HUES48 (cell line): ENCODE results near the gene CLCNKB.

Experiments used
- H3K27ac ChIP-seq: one replicate; pipeline ENCODE4 v1.7.0; 2013; ENCODE audit warnings: low read depth, low read length, inconsistent platforms
- H3K27me3 ChIP-seq: 2 replicates; pipeline ENCODE4 v1.6.1; 2013; ENCODE audit warnings: mild to moderate bottlenecking, low read length; ENCODE audit not compliant: control insufficient read depth, insufficient read depth
- H3K36me3 ChIP-seq: 2 replicates; pipeline ENCODE4 v1.6.1; 2013; ENCODE audit warnings: low read length; ENCODE audit not compliant: control insufficient read depth, insufficient read depth
- H3K4me1 ChIP-seq: 2 replicates; pipeline ENCODE4 v1.6.1; 2013; ENCODE audit warnings: mild to moderate bottlenecking, low read length; ENCODE audit not compliant: control insufficient read depth, insufficient read depth
- H3K4me3 ChIP-seq: 2 replicates; pipeline ENCODE4 v1.5.1; 2013; ENCODE audit warnings: mild to moderate bottlenecking, low read depth, low read length
- H3K9ac ChIP-seq: 2 replicates; pipeline ENCODE4 v1.6.1; 2013; ENCODE audit warnings: mild to moderate bottlenecking, low read depth, low read length, moderate library complexity
- H3K9me3 ChIP-seq: 2 replicates; pipeline ENCODE4 v1.6.1; 2013; ENCODE audit warnings: low read length; ENCODE audit not compliant: control insufficient read depth, insufficient read depth

The CLCNKB gene

GRCh38 chr1:16080422-16081150 is 37.0 kb downstream of the CLCNKB start:
- Histone ChIP-seq H3K9ac (no peak overlapping the region), H3K4me1 (peaks cover 5% of the 10 kb centered on the region; the same call in 1 of the 2 replicates), H3K27ac (no peak overlapping the region), H3K9me3 (no peaks in the 10 kb centered on the region), H3K4me3 (no peak overlapping the region), H3K36me3 (no peaks in the 10 kb centered on the region), H3K27me3 (peaks cover 11% of the 10 kb centered on the region)

GRCh38 chr1:16081636-16082035 is 38.1 kb downstream of the CLCNKB start:
- no peaks in the 10 kb centered on the region for H3K9me3 ChIP-seq
- peaks cover under 1% of the 10 kb centered on the region; the same call in 1 of the 2 replicates for H3K27me3 ChIP-seq
- H3K36me3 ChIP-seq: no peaks in the 10 kb centered on the region
- H3K9ac ChIP-seq: no peak overlapping the region
- no peak overlapping the region for H3K27ac ChIP-seq
- peaks cover 5% of the 10 kb centered on the region; the same call in 1 of the 2 replicates for H3K4me1 ChIP-seq
- H3K4me3 ChIP-seq: no peak overlapping the region

- Histone ChIP-seq H3K4me3 (no peak overlapping the region), H3K27me3 (no peaks in the 10 kb centered on the region; the same call in 1 of the 2 replicates), H3K9ac (no peak overlapping the region), H3K9me3 (no peaks in the 10 kb centered on the region), H3K27ac (no peak overlapping the region), H3K36me3 (no peaks in the 10 kb centered on the region), H3K4me1 (peaks cover 5% of the 10 kb centered on the region; the same call in 1 of the 2 replicates)
Measured at GRCh38 chr1:16082283-16083038, 38.9 kb downstream of the CLCNKB start.

- Histone ChIP-seq H3K9me3 (no peaks in the 10 kb centered on the region), H3K4me1 (peaks cover 5% of the 10 kb centered on the region; the same call in 1 of the 2 replicates), H3K4me3 (no peak overlapping the region), H3K27me3 (no peaks in the 10 kb centered on the region), H3K27ac (no peak overlapping the region), H3K9ac (no peak overlapping the region), H3K36me3 (no peaks in the 10 kb centered on the region)
Measured at GRCh38 chr1:16083486-16083885, 39.9 kb downstream of the CLCNKB start.

GRCh38 chr1:16085522-16085921 is 41.9 kb downstream of the CLCNKB start:
- no peak overlapping the region for H3K9ac ChIP-seq
- no peaks in the 10 kb centered on the region for H3K4me1 ChIP-seq
- no peaks in the 10 kb centered on the region for H3K27me3 ChIP-seq
- H3K36me3 ChIP-seq: no peaks in the 10 kb centered on the region
- H3K9me3 ChIP-seq: no peaks in the 10 kb centered on the region
- no peak overlapping the region for H3K27ac ChIP-seq
- no peak overlapping the region for H3K4me3 ChIP-seq

GRCh38 chr1:16087733-16088132 is 44.2 kb downstream of the CLCNKB start:
- Histone ChIP-seq H3K9me3 (no peaks in the 10 kb centered on the region), H3K4me3 (no peak overlapping the region), H3K9ac (no peak overlapping the region), H3K4me1 (no peaks in the 10 kb centered on the region), H3K27ac (no peak overlapping the region), H3K27me3 (no peaks in the 10 kb centered on the region), H3K36me3 (no peaks in the 10 kb centered on the region)

- H3K4me3 ChIP-seq: no peak overlapping the region
- H3K9ac ChIP-seq: no peak overlapping the region
- H3K9me3 ChIP-seq: no peaks in the 10 kb centered on the region
- no peak overlapping the region for H3K27ac ChIP-seq
- no peaks in the 10 kb centered on the region for H3K36me3 ChIP-seq
- H3K4me1 ChIP-seq: no peaks in the 10 kb centered on the region
- no peaks in the 10 kb centered on the region for H3K27me3 ChIP-seq
Measured at GRCh38 chr1:16088351-16088911, 44.8 kb downstream of the CLCNKB start.

GRCh38 chr1:16088996-16089395 is 45.4 kb downstream of the CLCNKB start:
- Histone ChIP-seq H3K9ac (no peak overlapping the region), H3K9me3 (no peaks in the 10 kb centered on the region), H3K4me1 (no peaks in the 10 kb centered on the region), H3K36me3 (no peaks in the 10 kb centered on the region), H3K4me3 (no peak overlapping the region), H3K27me3 (no peaks in the 10 kb centered on the region), H3K27ac (no peak overlapping the region)

GRCh38 chr1:16090076-16090826 is 46.7 kb downstream of the CLCNKB start:
- Histone ChIP-seq H3K27ac (no peak overlapping the region), H3K4me1 (no peaks in the 10 kb centered on the region), H3K36me3 (no peaks in the 10 kb centered on the region), H3K9ac (no peak overlapping the region), H3K4me3 (no peak overlapping the region), H3K27me3 (no peaks in the 10 kb centered on the region), H3K9me3 (no peaks in the 10 kb centered on the region)

GRCh38 chr1:16091296-16091695 is 47.7 kb downstream of the CLCNKB start:
- no peaks in the 10 kb centered on the region for H3K36me3 ChIP-seq
- H3K27me3 ChIP-seq: no peaks in the 10 kb centered on the region
- H3K9me3 ChIP-seq: no peaks in the 10 kb centered on the region
- H3K4me1 ChIP-seq: no peaks in the 10 kb centered on the region
- H3K27ac ChIP-seq: no peak overlapping the region
- no peak overlapping the region for H3K4me3 ChIP-seq
- no peak overlapping the region for H3K9ac ChIP-seq
